Stimulated activated CD4-positive, alpha-beta T cell treated with anti-CD3 and anti-CD28 coated beads, Interleukin-15, amount 100 ng/mL, for 48 hours (primary cell): Measurements from ENCODE around the gene PTPN14.

Experiments
- DNase-seq, 2 donors: peaks; one replicate each; pipeline ENCODE4 v3.0.0-alpha.2; 2020; ENCODE audit warnings: low read depth in 2 of 2

The PTPN14 gene

DNA sequence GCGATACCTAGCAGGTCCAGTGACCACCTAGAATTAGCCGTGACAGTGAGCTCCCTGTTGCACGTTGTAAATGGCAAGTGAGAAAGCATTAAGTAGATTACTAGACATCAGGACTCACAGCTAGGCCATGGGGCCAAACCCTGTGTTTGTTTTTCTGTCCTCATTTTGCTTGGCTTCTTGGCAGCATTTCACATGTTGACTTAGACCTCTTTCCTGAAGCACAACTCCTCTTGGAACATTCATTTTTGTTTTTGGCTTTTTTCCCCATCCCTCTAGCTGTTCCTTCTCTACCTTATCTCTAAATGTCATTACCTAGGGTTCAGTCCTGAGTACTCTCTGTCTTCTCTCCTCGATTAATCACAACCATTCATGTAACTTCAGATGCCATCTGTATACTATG is 16.9 kb upstream of the PTPN14 start:
- DNase-seq: no peak

DNA sequence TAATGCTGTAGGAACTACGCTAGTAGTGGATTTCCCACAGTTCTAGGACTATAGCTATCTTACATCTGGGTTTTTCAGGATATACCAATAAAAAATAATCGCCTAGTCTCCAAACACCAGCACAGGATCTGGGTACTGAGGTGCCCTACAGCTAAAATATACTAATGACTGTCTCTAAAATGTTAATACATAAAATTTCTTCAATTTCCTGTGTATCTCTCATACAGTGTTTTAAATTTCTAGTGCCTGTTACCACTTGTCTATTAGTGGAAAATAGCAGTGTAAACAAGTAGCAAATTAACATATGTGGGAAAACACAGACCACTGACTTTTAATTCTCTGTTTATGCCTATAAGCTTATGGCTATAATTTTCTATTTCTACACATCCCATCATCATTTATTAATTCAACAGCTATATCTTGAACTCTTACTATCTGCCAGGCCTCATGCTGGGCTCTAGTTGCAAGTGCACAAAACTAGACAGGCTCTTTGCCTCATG is 16.1 kb upstream of the PTPN14 start:
- no peak for DNase-seq

DNA sequence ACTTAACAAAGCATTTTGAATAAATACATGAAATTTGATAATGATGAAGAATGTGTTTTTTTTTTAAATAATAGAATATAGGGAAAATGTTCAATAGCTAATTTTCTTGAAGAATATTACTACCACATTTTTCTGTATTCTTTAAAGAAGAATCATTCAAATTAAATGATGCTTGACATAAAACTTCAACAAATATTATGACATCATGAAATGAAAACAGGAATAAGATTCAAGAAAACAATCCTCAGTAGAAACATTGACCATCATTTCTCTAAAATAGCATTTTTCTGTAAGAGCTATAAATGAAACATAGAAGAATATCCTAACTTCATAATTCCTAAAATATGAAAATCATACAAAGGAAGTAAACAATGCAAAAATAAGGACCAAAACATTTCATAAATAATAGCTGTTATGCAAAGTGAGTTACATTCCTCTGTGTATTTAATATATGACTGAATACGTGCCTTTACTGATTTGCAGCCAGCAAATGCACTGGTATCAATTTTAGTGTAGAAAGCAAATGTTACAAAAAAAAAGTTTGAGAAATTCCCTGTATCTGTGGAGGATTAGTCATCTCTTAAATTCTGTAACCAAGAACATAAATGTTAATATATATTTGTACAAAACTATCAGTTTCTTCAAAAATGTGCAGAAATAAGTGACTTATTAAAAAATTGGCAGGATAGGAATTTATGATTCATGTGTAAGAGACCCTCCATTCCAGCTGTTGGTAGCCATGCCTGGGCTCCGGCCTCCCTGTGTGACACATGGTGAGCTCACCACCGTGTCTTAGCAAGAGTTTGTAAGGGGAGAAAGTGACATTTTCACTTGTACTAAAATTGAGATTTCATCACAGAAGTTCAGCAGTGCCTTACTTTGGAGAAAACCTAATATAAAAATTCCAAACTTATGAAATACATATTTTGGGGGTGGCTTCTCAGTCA is 15.0 kb upstream of the PTPN14 start:
- DNase-seq: peak; percentile 22 to 24

DNA sequence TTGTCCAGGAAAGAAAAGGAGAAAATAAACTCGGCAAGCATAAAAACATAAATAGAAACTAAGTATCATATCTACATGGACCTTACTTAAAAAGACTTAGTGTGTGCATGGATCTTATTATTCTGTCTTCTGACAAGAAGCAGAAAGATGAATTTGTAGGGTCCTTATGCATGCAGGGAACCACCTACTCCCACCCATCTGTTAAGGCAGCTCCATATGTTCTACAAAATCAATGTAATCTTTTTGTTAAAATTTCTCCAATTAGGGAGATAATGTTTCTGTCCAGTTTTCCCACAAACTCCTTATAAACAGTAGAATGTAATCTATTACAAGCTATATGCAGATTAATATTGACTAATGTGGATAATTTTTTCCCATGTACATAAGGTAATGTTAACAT is 13.9 kb upstream of the PTPN14 start:
- no peak for DNase-seq

DNA sequence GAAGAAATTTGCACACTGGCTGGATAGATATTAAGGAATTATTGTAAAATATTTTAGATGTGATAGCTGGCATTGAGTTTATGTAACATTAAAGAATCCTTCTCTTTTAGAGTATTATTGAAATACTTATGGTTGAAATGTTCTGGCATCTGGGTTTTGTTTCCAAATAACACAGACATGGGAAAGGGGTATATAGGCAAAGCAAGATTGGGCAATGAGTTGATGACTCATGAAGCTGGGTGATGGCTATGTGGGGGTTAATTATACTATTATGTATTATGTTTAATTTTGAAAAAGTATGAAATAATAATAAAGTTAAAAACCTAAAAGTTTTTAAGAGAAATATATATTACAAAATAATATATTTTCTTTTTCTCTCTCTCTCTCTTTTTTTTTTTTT is 12.5 kb upstream of the PTPN14 start:
- DNase-seq: no peak

DNA sequence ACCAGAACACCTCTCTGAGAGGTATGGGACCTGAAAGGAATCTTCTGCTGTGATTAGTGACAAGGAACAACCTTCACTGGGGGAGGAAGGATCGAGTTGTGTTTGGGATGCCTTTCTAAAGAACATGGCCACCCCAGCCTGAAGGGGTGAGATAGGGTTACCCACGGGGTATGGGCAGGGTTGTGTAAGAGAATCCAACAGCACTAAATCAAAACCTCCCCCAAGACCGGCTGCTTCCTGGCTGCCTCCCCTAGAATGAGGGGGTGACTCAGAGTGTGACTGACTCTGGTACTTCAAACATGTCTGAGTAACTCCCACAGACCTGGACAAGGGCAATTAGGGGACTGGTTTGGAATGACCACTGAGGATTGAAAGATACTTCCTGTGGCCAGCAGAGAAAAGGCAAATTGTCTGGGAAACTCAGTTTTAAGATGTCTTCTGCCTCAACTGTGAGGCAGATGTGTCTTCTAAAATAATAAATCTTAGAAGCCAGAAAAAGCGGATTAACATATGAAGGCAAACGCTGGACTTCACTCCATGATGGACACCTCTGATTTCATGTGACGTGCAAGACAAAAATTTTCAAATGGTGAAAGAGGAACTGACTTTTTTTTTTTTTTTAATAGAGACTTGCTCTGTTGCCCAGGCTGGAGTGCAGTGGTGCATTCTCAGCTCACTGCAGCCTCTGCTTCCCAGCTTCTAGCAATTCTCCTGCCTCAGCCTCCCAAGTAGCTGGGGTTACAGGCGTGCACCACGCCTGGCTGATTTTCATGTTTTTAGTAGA is 6.7 kb upstream of the PTPN14 start:
- no peak for DNase-seq

DNA sequence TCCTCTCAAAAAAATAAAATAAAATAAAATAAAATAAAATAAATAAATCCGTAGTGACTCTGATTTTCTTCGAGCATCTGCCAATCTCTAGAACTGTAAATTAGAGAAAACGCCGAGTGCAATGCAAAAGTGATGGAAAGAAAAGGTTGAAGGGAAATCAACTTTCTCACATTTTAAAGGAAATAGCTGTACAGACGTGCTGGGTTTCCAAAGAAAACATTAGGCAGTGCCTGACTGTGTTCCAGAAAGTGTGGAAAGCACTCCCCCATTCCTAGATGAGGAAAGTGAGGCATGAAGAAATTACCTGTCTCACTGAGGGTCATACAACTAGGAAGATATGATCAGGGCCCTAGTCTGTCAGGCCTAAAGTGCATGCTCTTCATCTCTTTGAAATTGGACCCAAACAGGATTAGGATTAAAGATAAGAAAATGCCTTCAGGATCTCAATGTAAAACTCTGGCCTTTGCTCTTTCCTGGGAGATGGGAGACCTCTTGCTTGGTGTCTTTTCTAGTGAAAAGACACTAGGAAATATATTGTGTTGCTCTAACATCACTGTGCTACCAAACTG is 1.8 kb upstream of the PTPN14 start:
- DNase-seq: no peak

DNA sequence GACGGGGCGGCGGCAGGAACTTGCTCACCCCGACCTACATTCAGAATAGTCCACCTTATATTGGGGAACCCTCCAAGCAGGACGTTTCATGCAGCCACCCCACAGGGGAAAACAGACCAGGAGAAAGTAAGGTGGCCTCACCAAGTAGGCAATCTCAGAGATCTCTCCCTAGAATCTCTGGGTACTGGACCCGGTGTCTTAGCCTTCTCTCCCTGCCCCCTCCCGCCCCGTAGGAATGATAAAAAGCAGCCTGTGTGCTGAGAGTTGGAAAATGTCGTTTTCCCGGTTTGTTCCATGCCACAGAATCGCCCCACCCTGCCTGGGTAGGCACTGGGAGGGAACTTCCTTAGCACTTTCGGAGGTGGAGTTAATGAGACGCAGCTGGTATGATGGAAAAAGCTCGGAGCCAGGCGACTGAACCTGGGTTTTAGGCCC is 789 bp upstream of the PTPN14 start:
- DNase-seq: no peak

DNA sequence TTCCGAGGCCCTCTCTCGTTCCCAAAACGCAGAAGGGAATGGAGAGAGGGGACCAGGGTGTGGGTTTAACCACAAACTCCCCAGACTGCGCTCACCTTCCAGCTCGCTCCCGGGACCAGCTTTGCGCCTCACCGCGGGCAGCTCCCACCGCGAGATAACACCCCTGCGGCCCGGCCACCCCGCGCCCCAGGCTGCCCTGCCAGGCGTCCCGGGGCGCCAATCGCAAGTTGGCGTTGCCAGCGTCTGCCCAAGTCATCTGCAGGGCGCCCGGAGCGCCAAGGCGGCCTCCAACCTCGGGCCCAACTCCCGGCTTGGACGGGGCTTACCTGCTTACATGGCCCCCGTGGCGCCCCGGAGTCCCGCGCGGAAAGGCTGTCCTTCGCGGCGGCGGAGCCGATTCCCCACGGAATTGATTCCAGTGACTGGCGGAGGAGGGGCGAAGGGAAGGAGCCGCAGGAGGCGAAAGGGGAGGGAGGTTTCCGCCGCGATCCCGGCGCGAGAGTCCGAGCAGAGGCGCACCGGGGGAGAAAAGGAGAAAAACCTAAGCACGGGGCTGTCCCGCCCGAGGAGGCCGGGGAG is 456 bp downstream of the PTPN14 start:
- no peak for DNase-seq

DNA sequence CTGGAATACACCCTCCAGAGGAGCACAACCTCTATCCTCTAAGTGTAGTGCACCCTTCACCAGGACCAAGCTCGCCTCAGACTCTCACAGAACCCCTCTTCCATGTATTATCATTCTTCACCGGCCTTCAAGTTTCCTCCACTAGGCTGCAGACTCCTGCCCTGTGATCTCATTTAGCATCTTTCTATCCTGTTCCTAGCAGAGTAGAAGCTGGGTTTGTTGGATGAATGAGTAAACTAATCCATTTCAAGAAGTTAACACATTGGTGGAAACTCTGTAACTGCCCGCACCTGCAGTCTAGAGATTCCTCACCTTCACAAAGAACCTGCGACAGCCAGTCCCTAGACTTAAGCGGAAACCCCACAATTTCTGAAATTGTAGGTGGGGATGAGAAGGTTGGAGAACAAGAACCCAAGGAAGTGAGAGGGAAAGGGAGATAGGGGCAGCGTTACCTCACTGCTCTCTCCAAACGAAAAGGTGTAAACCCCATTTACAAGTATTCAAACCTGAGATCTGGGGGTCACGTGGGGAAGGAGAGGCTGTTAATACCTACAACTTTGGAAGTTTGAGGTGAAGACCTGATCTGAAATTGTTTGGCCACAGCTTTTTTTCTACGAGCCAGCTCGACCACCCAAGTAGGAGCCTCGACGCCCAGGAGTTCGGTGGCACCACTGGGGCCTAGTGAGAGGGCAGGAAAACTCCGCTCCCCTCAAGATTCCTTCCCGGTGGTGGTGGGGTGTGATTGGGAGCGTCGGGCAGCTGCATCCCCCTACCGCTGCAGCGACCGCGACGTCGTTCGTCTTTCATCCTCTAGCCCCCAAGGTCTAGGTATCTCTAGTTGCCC is 1.2 kb downstream of the PTPN14 start:
- no peak for DNase-seq

DNA sequence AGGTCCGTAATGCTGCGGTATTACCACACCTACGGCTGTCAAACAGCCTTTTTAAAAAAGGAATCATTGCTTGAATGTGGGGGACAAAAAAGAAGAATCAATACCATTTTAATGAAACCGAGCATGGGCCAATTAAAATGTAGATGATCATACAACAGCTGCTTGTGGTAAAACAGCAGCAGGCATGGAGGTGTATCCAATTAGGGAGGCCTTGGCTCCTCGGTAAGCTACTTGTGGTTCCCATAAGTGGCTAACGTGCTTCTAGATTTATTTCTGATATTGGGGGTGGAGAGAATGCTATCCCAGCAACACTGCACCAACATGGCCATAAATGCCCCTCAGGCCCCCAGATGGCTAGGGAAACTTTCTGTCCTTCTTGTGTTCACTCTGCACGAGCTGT is 1.8 kb downstream of the PTPN14 start:
- no peak for DNase-seq

DNA sequence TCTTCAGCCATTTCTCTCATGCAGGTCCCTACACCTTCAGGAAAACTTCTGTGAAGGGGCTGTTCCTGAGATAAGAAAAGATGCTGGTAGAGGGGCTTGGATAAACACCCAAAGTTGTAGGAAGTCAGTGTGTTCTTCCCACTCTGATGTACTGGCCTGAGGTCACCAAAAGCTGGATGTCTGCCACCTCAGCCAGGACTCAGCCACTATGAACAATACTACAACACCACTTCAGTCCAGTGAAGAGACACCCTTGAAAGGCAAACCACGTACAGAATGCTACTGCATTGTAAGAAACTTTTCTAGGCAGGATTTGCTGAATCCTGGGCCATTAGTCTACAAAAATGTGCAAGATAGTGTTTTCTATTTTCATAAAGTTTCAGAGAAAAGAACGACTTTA is 2.4 kb downstream of the PTPN14 start:
- no peak for DNase-seq

DNA sequence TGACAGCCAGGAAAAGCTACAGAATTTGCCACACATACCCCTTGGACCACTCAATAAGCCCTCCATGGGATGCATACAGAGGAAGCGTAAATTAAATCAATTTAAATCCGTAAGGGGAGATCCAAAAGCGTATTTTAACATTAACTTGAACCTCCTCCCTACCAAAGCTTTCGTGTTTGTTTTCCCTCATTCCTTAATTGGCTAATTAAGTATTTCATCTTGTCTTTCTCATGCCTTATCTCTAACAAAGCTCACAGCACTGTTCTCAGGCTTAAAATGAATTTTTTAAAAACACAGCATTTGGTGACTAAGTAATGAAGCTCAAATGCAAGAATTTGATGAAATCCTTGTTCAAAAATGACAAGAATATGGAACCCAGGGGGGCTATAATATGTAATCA is 3.1 kb downstream of the PTPN14 start:
- no peak for DNase-seq

DNA sequence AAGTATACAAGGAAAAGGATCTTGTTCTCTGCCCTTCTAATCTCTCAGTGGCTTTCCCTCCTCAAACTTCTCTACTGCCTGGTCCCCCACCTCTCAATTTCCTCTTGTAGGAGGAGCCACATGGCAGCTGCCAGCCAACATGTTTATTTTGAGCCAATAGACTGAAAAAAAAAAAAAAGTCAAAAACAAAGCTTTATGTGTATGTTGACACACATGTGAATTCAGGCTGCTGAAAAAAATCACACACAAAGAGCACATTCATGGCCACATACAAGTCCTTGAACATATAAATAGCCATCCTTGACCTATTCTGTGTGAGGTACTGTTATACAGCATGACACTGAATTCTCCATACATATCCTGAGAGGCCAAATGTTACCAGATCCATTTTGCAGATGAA is 3.7 kb downstream of the PTPN14 start:
- no peak for DNase-seq

DNA sequence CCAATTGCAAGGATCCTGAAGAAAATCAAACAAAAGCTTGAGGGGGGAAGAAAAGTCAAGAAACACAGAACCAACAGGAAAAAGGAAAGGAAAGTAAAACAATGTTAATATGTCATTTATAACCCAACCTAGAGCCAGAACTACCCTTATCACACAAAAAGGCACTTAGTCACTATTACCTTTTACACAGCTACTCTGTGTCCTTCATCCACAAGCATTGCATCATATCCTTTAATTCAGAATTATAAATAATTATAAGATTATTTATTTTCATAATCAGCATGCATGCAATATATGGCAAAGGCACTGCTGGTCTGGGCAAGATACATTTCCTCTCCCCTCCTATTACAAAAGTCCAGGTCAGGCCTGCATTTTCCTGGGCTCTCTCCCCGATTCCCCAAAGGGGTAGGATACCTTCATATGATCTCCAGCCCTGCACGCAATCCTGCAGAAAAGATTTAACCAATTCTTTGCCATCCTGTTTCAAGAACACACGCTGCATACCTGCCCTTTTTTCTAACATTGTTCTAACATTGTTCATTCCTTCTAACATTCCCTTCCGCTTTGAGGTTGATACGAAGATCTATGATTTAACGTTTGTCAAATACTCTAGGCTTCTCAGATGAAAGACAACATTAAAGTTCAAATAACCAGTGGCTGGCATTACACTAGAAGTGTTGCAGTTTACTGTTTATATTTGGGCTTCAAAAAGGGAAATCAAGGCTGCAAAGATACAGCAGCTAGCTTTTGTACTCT is 4.3 kb downstream of the PTPN14 start:
- DNase-seq: no peak

DNA sequence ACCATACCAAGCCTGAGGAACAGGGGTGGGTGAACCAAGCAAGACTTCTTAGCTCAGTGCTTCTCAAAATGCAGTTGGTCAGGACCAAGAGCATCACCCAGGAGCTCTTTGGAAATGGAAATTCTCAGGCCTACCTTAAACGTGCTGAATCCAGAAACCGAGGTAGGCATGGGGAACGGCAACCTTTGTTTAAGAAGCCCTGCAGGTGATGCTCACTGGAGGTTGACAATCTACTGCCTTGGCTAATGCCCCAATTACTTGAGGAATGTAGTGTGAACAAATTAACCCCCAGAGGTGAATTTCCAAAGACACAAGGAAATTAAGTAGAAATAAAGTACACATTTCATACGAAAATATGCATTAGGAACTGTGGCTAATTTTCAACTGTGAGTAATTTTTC is 5.3 kb downstream of the PTPN14 start:
- DNase-seq: no peak

DNA sequence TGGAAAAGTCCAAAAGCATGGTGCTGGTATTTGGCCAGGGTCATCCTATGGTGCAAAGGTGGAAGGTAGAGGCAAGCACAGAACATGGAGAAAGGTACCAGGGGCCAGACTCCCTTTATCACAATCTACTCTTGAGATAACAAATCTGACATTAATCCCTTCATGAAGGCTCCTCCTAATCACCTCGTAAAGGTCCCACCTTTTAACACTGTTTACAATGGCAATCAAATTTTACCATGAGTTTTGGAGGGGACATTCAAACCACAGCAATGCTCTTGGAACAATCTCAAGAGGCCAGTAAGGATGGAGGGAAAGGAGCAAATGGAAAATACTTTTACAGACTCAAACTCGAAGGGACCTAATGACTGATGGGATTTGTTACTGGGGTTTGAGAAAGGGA is 6.1 kb downstream of the PTPN14 start:
- no peak for DNase-seq

DNA sequence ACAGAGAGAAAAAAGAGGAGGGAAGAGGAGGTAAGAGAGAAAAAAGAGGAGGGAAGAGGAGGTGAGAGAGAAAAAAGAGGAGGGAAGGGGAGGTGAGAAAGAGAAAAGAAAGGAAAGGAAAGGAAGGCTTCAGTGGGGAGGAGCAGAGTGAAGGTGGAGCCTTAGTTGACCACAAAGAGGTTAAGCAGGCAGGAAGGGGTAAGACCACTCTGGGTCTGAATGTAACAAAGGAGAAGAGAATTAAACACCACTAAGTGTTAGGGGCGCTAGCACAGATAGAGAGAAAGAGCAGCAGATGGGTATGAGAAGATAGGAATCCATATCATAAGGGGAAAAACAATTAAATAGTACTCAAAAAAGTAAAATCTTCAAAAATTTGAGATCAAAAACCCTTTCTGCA is 6.6 kb downstream of the PTPN14 start:
- DNase-seq: no peak

DNA sequence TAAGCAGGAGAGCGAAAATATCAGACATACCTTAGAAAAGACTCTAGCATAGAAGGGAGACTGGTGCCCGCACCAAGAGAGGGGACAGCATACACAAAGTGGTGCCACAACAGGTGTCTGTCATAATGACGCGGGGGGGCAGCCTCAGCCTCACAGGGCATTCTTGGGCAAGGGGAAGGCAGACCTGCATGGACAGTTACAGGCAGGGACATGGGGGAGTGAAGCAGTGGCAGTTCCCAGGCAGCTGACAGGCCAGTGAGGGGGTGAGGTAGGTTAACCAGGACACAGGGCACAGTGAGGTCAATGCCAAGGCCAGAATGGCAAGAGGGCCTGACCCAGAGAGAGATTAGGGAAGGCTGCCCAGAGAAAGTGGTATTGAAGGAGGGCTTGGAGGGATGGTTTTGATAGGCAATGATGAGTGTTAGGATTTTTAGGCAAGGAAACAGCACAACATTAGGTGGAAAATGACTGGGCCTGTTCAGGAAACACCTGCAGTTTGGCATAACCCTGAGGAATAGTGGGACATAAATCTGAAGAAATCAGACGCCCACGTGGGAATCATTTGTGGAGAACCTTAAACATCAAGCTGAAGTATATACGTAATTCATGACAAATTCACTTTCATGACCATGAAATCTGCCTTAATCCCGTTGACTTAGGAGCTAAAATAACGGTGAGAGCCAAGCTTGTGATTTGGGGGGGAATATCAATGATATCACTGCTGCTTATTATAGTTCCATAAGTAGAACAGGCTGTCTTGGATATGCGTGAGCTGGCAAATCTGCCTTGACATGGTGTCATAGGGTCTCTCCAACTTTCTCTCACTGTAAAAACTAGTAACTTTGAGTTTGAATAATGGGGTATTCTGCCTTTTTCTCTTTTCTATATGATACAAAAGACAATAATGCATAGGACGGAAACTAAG is 8.9 kb downstream of the PTPN14 start:
- DNase-seq: no peak
